PFSK-1 (cell line): ENCODE results near the gene ACHE.
A peak's percentile ranks its signal among the peaks of the same experiment; 100 is the strongest.

Experiments used
- FOXP2 ChIP-seq: optimal IDR thresholded peaks from 2 replicates; pipeline ENCODE3; 2011; ENCODE audit warnings: borderline replicate concordance, control low read depth, inconsistent platforms; ENCODE audit not compliant: insufficient read depth; ENCODE audit errors: extremely low read length, extremely low read depth
- POLR2AphosphoS5 ChIP-seq: IDR thresholded peaks from 2 replicates; pipeline ENCODE4 v1.6.1; 2012; ENCODE audit warnings: low read depth, mild to moderate bottlenecking, control low read depth, low read length, moderate library complexity
- SIN3A ChIP-seq: IDR thresholded peaks from 2 replicates; pipeline ENCODE4 v1.6.1; 2012; ENCODE audit warnings: mild to moderate bottlenecking, low read length, moderate library complexity, borderline replicate concordance; ENCODE audit not compliant: insufficient read depth
- TAF1 ChIP-seq: IDR thresholded peaks from 2 replicates; pipeline ENCODE4 v1.6.1; 2012; ENCODE audit warnings: low read length, control low read depth, borderline replicate concordance; ENCODE audit not compliant: insufficient read depth
- TF ChIP-seq, protein P1 (sequence below), 2 experiments: IDR thresholded peaks; 2 replicates each; pipeline versions ENCODE4 v1.6.1 to v1.8.0; 2011 to 2012; ENCODE audit warnings: low read depth in 2 of 2, low read length in 2 of 2, control low read depth in 1 of 2, inconsistent platforms in 1 of 2, mild to moderate bottlenecking in 1 of 2, moderate library complexity in 1 of 2; ENCODE audit not compliant: insufficient read depth in 1 of 2

The ACHE gene

DNA sequence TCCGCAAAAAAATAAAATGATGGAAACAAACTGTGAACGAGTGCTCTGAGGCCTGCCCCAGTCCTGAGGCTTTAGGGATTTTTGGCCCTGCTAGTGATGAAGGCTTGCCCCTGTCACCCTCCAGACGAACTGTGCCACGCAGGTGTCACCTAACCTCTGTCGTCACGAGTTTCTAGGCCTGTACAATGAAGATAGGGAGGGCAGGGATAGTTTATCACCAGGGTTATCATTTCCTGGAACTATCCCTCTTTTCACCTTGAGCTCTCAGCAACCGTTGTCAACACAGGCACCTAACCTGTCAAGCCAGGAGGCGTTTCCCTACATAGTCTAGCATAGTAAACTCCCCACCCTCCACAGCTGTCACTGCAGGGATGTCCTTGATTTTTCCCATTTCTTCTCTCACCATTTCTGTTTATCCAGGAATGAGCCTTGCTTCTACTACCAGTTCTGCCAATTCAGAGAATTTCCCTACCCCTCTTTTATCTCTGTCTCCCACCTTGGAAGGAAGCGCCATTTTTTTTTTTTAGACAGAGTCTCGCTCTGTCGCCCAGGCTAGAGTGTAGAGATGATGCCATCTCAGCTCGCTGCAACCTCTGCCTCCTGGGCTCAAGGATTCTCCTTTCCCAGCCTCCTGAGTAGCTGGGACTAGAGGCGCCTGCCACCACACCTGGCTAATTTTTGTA is 2.2 kb upstream of the ACHE start:
- TF ChIP-seq FOXP2 (no peak), SIN3A (no peak), POLR2AphosphoS5 (no peak), TAF1 (no peak)
- TF ChIP-seq, protein P1, sequence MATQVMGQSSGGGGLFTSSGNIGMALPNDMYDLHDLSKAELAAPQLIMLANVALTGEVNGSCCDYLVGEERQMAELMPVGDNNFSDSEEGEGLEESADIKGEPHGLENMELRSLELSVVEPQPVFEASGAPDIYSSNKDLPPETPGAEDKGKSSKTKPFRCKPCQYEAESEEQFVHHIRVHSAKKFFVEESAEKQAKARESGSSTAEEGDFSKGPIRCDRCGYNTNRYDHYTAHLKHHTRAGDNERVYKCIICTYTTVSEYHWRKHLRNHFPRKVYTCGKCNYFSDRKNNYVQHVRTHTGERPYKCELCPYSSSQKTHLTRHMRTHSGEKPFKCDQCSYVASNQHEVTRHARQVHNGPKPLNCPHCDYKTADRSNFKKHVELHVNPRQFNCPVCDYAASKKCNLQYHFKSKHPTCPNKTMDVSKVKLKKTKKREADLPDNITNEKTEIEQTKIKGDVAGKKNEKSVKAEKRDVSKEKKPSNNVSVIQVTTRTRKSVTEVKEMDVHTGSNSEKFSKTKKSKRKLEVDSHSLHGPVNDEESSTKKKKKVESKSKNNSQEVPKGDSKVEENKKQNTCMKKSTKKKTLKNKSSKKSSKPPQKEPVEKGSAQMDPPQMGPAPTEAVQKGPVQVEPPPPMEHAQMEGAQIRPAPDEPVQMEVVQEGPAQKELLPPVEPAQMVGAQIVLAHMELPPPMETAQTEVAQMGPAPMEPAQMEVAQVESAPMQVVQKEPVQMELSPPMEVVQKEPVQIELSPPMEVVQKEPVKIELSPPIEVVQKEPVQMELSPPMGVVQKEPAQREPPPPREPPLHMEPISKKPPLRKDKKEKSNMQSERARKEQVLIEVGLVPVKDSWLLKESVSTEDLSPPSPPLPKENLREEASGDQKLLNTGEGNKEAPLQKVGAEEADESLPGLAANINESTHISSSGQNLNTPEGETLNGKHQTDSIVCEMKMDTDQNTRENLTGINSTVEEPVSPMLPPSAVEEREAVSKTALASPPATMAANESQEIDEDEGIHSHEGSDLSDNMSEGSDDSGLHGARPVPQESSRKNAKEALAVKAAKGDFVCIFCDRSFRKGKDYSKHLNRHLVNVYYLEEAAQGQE (IDR thresholded peaks at IDR 0.05; ENCODE audit: insufficient read depth in 1 of 2, low read depth in 2 of 2, low read length in 2 of 2), result no peak

DNA sequence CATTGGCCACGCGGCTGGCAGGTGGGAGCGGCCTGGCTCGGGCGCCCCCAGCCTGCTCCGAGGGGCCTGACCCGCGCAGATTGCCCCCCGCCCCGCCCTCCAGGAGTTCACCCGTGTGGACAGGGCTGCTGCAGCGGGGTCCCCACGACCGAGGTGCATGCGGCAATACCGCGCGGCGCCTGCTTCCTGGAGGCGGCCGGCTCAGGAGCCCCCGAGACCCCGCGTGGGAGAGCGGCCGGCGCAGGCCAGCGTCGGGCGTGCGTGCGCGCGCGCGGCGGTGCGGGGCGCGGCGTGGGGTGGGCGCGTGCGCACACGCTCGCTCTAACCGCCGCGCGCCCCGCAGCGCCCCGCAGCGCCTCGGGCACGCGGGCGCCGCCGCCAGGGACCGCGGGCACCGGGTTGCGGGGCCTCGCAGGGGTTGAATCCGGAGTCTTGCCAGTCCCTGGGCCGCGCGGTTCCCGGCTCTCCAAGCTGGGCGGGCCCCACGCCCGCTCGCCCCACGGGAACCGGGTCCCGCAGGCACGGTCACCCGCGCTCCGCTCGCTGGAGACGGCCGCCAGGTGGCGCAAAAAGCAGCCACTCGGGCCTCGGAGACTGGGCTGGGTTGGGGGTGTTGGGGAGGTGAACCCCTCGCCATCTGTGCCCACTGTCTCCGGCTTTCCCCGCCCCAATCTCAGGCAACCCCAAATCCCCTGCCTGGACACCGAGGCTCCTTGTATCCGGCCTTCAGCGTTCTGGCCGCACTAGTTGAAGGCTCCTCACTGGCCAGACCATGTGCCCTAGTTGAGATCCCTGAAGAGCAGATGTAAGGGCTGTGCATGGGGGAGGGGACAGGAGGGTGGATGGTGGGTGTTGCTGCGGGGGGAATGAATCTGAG is 1.3 kb upstream of the ACHE start:
- no peak for TF ChIP-seq SIN3A
- TF ChIP-seq, protein P1 (IDR thresholded peaks at IDR 0.05; ENCODE audit: insufficient read depth in 1 of 2, low read depth in 2 of 2, low read length in 2 of 2), result no peak
- no peak for TF ChIP-seq POLR2AphosphoS5
- TF ChIP-seq TAF1, result no peak
- no peak for TF ChIP-seq FOXP2

DNA sequence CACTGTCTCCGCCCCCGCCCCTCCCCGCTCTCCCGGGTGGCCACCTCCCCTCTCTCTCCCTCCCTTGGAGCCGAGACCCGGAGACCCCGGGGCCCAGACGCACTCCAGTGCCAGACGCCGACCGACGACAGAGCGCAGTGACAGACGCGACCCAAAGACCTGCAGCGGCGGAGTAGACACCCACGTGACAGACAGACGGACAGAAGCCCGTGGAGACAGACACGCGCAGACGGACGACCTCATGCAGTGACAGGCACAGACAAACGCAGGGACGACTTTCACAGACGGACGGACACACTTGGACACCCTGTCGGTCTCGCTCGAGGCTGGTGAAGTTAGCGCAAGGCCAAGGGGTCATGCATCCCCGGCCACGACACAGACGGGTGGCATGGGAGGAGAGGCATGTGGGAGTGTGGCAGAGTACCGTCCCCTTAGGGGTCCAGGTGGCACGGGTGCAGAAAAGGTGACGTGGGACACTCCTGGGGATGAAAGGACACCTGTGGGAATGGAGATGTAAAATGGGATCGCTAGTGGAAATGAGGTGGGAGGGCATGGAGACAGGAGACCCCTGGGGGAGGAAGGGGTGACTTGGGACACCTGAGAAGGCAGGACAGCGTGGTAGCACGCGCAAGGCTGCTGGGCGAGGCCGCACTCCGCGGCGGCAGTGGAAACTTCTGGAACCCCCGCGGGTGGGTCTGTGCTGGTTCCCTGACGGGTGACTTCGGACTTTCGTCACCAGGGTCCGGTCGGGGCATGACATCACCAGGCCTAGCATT is 456 bp upstream of the ACHE start:
- TF ChIP-seq, protein P1 (IDR thresholded peaks at IDR 0.05; ENCODE audit: insufficient read depth in 1 of 2, low read depth in 2 of 2, low read length in 2 of 2), result no peak
- no peak for TF ChIP-seq POLR2AphosphoS5
- TF ChIP-seq FOXP2, result no peak
- TF ChIP-seq TAF1, result no peak
- TF ChIP-seq SIN3A, result no peak

DNA sequence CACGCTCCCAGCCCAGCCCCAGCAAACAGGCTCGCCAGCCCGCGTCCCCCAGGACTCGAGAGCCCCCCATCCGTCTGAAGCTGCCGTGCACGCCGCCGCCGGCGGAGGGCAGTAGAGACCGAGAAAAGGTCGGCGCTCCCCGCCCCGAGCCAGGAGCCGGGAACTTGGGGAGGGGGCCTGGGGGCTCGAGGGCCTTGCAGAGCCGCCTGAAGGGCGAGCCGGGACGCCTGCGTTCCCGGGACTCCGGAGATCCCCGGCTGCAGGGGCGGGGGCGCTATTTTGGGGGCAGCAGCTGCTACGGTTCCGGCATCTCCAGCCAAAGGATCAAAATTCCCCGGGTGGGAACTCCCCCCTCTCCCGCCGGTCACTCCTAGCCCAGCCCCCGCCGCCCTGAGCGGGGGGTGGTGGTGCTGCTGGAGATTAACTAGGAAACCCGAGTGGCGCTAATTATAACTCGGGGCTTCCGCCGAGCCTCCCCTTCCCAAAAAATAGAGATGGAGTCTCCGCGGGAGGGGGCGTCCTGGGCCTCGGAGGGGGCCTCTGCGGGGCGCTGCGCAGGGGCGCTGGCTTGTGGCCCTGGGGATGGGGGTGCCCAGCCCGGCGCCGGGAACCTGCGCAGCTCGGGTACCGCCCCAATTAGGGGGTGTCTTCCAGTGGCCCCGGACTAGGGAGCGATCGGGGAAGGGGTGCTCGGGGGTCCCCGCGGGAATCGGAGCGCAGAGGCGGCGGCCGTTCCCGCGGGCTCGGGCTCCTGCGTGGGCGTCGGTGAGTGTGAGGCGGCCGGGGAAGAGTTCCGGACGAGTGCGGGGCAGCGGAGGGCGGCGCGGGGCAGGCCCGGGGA is 608 bp downstream of the ACHE start:
- TF ChIP-seq, protein P1 (IDR thresholded peaks at IDR 0.05; ENCODE audit: insufficient read depth in 1 of 2, low read depth in 2 of 2, low read length in 2 of 2), result 0 out of 4 replicates have a peak, but pooled peaks of 1 of the 2 experiments have one; percentile 15
- TF ChIP-seq SIN3A (no peak), FOXP2 (no peak), TAF1 (no peak), POLR2AphosphoS5 (no peak)
